GM19463 (cell line): ENCODE data around the gene FADS1.

Experiments used
- ATAC-seq: cut with Tn5 transposase; IDR thresholded peaks from one replicate; pipeline ENCODE4 v1.9.1; 2021; ENCODE audit warnings: mild to moderate bottlenecking, moderate library complexity; ENCODE audit not compliant: unreplicated experiment

The FADS1 gene

GRCh38 chr11:61827571-61828378 lies 11.0 kb upstream of the FADS1 start, which contains the start of gene FADS2:
FADS2 (plus strand) TSS chr11:61828300; CDS start chr11:61828391, 91 bp downstream.
- ATAC-seq, result peak; percentile 70

GRCh38 chr11:61826930-61827570 lies 10.2 kb upstream of the FADS1 start:
- peak; percentile 2 for ATAC-seq

GRCh38 chr11:61820174-61820573 lies 3.4 kb upstream of the FADS1 start:
- ATAC-seq, result no peak

- no peak for ATAC-seq
These were observed 834 bp upstream of the FADS1 start for GRCh38 chr11:61817471-61818202.

- peak; percentile 21 for ATAC-seq
These were observed 740 bp downstream of the FADS1 start for GRCh38 chr11:61815790-61816735.

GRCh38 chr11:61814958-61815789 lies 1.6 kb downstream of the FADS1 start:
- ATAC-seq, result peak; percentile 59

- no peak for ATAC-seq
These were observed 2.4 kb downstream of the FADS1 start for GRCh38 chr11:61814247-61814957.

- no peak for ATAC-seq
These were observed 3.9 kb downstream of the FADS1 start for GRCh38 chr11:61812736-61813411.

GRCh38 chr11:61811831-61812230 lies 5.0 kb downstream of the FADS1 start:
- no peak for ATAC-seq

GRCh38 chr11:61810671-61811175 lies 6.1 kb downstream of the FADS1 start:
- no peak for ATAC-seq

- ATAC-seq, result no peak
These were observed 10.0 kb downstream of the FADS1 start for GRCh38 chr11:61806785-61807184.

GRCh38 chr11:61805146-61805545 lies 11.7 kb downstream of the FADS1 start:
- no peak for ATAC-seq

- no peak for ATAC-seq
These were observed 12.7 kb downstream of the FADS1 start for GRCh38 chr11:61803889-61804647.

GRCh38 chr11:61802605-61803004 lies 14.2 kb downstream of the FADS1 start:
- ATAC-seq, result no peak

- ATAC-seq, result no peak
These were observed 16.2 kb downstream of the FADS1 start for GRCh38 chr11:61800331-61801281.

GRCh38 chr11:61799665-61800284 lies 17.0 kb downstream of the FADS1 start:
- no peak for ATAC-seq
